Measurements from ENCODE around the gene CBX4. TPM values are rescaled to one million over a fixed set of nuclear protein-coding genes. Genes with fewer than 3 reads are reported as not detected.
A peak's percentile ranks its signal among the peaks of the same experiment; 100 is the strongest.

The CBX4 gene
- total and polyA plus RNA-seq, 2 of the 13 experiments (the other 11 are each of a cell fraction or from before 2014, with no cell fraction given): 25.8 to 50.8 TPM

DNA sequence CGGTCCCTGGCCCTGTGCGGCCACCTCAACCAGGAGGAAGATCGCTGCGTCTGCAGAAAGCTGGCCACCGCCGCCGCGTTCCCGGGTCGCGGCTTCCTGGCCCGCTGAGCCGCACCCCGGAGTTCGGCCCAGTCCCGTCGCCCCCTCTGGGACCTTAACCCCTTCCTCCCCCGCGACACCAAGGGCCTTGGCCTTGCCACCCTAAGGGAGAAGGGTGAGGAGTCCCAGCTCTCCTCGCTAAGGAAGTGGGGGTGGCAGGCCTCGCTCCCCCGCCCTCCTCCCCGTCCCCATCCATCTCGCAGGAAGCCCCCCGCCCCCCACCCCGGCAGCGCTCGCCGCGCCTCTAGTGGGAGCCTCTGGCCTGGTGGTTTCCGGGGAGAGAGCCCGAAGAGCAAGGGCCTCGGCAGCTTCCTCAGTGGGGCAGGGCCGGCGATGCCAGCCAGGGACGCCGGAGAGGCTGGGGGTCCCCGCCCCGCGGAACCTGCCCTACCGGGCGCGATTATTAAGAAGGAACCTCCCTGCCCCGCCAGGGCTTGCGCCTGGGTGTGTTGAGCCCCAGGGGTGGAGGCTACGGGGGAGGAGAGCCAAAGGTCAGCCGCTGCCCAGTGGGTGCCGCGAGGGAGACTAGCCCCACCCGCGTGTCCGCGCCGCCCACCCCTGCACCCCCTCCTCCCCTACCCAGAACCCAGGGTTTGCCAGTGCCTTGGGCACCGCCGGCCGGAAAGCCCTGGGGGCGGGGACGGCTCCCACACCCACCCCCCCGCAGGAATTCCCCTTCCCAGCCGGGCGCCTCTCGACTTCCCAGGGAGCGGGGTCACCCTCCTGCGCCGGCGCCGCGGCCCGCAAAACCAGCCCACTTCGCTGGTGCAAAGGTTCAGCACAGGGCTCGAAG, 6.8 kb downstream of the CBX4 start (continued):
- TF ChIP-seq NR2C2 (CRISPR knock-in tag; IDR thresholded peaks at IDR 0.05; ENCODE audit: borderline replicate concordance) (no peak), SRSF1 (optimal IDR thresholded peaks at IDR 0.05; ENCODE audit: low read depth, low read length) (peak; percentile 87), ZNF232 (CRISPR knock-in tag; IDR thresholded peaks at IDR 0.05; ENCODE audit: borderline replicate concordance) (peak; percentile 18; the same call in 1 of the 2 replicates), ZFAT (CRISPR knock-in tag; conservative IDR thresholded peaks at IDR 0.05) (0 out of 2 replicates have a peak, but pooled peaks have one; percentile 55), AKAP8 (CRISPR knock-in tag; IDR thresholded peaks at IDR 0.05) (peak; percentile 92), SAP130 (CRISPR knock-in tag; IDR thresholded peaks at IDR 0.05; ENCODE audit: low read depth) (peak; percentile 76), SNAPC2 (CRISPR knock-in tag; IDR thresholded peaks at IDR 0.05) (no peak), ZNF766 (CRISPR knock-in tag; IDR thresholded peaks at IDR 0.05; ENCODE audit: borderline replicate concordance) (no peak), TARDBP (CRISPR knock-in tag; IDR thresholded peaks at IDR 0.05) (0 out of 2 replicates have a peak, but pooled peaks have one; percentile 29), HNF1B (CRISPR knock-in tag; IDR thresholded peaks at IDR 0.05) (no peak), CAMTA2 (CRISPR knock-in tag; IDR thresholded peaks at IDR 0.05; ENCODE audit: borderline replicate concordance) (no peak), FOXM1 (CRISPR knock-in tag; IDR thresholded peaks at IDR 0.05) (no peak), ZNF256 (CRISPR knock-in tag; conservative IDR thresholded peaks at IDR 0.05) (0 out of 2 replicates have a peak, but pooled peaks have one; percentile 64), SMARCE1 (IDR thresholded peaks at IDR 0.05; ENCODE audit: borderline replicate concordance) (no peak), MAFK (conservative IDR thresholded peaks at IDR 0.05 in 1 of 2, IDR thresholded peaks at IDR 0.05 in 1 of 2; ENCODE audit: low read length in 2 of 2) (peak; percentile 56 to 61), ZBTB40 (IDR thresholded peaks at IDR 0.05) (no peak), ZBTB40 (CRISPR knock-in tag; IDR thresholded peaks at IDR 0.05) (no peak; the same call in none of the 2 replicates)
- TF ChIP-seq, protein P1, sequence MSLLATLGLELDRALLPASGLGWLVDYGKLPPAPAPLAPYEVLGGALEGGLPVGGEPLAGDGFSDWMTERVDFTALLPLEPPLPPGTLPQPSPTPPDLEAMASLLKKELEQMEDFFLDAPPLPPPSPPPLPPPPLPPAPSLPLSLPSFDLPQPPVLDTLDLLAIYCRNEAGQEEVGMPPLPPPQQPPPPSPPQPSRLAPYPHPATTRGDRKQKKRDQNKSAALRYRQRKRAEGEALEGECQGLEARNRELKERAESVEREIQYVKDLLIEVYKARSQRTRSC (CRISPR knock-in tag; IDR thresholded peaks at IDR 0.05; ENCODE audit: low read depth): no peak
